Fibroblast of pulmonary artery (primary cell): ENCODE data around the gene ZNFX1.
A peak's percentile ranks its signal among the peaks of the same experiment; 100 is the strongest.
"Not testable (repeated sequence)": the region's sequence is repeated elsewhere in the genome, so short reads cannot be mapped to it uniquely, and the experiment has no call there.

ENCODE experiments used
- DNase-seq: peaks from one replicate; pipeline ENCODE4 v3.0.0-alpha.2; 2010; ENCODE audit warnings: low read depth
- H3K4me3 ChIP-seq: replicated peaks from 2 replicates; pipeline ENCODE4 v1.5.1; 2011; ENCODE audit warnings: low read depth, mild to moderate bottlenecking, control low read depth, low read length, moderate library complexity
- TF ChIP-seq, protein P1 (sequence below): IDR thresholded peaks from 2 replicates; pipeline ENCODE4 v1.5.1; 2011; ENCODE audit warnings: mild to moderate bottlenecking, control low read depth, low read length, inconsistent platforms; ENCODE audit errors: missing control alignments

Gene ZNFX1

DNA sequence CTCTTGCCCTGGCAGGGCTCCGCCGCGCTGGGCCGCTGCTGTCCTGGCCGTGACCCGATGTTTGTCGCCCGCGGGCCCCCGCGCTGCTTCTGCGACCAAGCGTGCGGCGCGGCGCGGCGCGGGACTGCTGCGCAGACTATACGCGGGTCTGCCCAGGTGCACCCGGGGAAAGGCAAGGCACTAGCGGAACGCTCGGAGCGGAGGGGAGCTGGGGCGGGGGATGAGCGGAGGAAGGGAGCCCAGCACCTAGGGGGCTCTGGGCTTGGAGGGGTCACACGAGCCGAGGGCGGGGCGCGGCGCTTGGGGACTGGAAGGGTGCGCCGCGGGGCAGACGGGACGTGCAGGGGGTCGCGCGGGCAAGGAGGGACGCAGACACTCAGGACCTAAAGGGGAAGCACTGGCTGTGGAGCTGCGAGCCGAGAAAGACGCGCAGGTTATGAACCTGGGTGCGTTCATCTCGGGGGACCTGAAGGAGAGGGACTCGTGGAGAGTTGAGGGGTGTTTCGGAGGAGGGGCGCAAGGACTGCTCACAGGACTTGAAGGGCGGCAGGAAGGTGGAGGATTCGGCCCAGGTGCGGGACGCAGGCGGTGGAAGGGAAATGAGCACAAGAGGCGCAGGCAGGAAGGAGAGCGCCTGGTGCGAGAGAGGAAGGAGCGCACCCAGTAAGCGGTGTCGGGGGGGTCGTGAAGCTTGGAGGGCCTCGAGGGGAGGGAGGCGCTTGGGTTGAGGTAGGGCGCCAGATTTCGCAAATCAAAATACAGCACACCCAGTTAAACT lies 40.8 kb upstream of the ZNFX1 start:
- no peak for DNase-seq

GRCh38 chr20:49318091-49318429 lies 40.2 kb upstream of the ZNFX1 start:
- TF ChIP-seq, protein P1, sequence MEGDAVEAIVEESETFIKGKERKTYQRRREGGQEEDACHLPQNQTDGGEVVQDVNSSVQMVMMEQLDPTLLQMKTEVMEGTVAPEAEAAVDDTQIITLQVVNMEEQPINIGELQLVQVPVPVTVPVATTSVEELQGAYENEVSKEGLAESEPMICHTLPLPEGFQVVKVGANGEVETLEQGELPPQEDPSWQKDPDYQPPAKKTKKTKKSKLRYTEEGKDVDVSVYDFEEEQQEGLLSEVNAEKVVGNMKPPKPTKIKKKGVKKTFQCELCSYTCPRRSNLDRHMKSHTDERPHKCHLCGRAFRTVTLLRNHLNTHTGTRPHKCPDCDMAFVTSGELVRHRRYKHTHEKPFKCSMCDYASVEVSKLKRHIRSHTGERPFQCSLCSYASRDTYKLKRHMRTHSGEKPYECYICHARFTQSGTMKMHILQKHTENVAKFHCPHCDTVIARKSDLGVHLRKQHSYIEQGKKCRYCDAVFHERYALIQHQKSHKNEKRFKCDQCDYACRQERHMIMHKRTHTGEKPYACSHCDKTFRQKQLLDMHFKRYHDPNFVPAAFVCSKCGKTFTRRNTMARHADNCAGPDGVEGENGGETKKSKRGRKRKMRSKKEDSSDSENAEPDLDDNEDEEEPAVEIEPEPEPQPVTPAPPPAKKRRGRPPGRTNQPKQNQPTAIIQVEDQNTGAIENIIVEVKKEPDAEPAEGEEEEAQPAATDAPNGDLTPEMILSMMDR, result no peak
- H3K4me3 ChIP-seq, result no peak overlapping the region

More for the DNA sequence above, 40.8 kb upstream of the ZNFX1 start:
- TF ChIP-seq, protein P1, result no peak
- peak overlapping the region; percentile 36 for H3K4me3 ChIP-seq

GRCh38 chr20:49316704-49317103 lies 38.8 kb upstream of the ZNFX1 start:
- no peak overlapping the region for H3K4me3 ChIP-seq
- DNase-seq, result no peak
- TF ChIP-seq, protein P1, result no peak

More at GRCh38 chr20:49318091-49318429, 40.2 kb upstream of the ZNFX1 start:
- DNase-seq, result no peak

DNA sequence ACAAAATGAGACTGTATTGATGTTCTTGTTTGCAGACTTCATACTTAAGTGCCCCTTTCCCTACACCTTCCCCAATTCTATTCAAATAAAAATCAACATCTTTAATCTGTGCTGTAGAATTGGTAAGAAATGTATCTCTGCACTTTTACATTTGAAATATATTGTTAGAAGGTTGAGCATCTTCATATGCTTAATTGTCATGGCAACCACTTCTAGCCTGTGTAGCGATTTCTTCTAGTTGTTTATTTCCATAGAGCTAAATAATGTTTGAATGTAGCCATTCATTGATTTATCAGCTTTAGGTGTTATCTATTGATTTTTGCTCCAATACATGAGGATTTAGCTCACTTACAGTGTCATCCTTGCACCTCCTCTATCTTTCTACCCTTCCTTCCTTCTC lies 37.7 kb upstream of the ZNFX1 start:
- TF ChIP-seq, protein P1, result no peak
- DNase-seq, result no peak
- no peak overlapping the region for H3K4me3 ChIP-seq

DNA sequence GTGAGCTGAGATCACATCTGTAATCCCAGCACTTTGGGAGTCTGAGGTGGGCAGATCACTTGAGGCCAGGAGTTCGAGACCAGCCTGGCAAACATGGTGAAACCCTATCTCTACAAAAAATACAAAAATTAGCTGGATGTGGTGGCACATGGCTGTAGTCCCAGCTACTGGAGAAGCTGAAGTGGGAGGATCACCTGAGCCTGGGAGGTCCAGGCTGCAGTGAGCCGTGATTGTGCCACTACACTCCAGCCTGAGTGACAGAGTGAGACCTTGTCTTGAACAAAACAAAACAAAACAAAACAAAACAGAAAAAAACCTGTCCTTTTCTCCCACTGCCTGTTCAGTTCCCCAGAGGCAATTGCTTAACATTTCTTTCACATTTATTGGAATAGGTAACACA lies 36.2 kb upstream of the ZNFX1 start:
- H3K4me3 ChIP-seq, DNase-seq: not testable (repeated sequence)

DNA sequence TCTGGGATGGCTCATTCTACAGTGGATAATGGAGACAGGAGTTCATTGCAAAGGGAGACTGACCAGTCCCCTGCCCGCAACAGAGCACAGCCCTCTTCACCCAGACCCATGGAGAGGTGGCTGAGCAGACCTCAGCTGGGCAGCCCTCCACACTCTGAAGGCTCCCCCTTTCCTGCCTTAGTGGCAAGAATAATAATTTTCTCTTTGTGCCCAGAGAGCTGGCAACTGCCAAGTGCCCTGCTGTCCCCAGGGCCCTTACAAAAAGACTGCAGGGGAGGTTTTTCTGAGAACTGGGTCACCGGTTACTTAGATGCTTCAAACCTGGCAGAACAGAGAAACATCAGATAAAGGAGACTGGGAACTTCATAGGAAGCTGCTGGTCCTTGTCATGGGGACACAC lies 35.4 kb upstream of the ZNFX1 start:
- no peak for DNase-seq
- H3K4me3 ChIP-seq, result no peak overlapping the region
- TF ChIP-seq, protein P1, result no peak

DNA sequence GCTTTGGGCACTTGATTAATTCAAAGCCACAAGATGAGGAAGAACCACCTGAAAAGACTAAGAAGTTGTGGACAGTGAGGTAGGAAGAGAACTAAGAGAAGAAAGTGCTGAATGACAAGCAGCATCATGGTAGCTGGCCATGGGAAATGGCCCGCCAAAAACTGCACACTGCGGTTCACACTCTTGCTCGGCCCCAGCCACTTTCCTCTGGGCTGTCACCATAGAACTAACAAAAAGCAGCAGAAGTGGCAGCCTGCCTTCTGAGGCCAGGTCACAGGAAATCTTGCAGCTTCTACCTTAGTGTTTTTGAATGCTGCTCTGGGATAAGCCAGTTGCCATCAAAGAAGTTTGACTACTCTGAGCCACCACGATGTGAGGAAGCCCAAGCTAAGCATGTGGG lies 34.8 kb upstream of the ZNFX1 start:
- TF ChIP-seq, protein P1, result no peak
- H3K4me3 ChIP-seq, result no peak overlapping the region
- DNase-seq, result no peak
